GM18907 (cell line): ENCODE data around the gene FTO.

Experiments
- ATAC-seq: cut with Tn5 transposase; IDR thresholded peaks from one replicate; pipeline ENCODE4 v1.9.1; 2021; ENCODE audit warnings: mild to moderate bottlenecking, moderate library complexity; ENCODE audit not compliant: unreplicated experiment

FTO gene

DNA sequence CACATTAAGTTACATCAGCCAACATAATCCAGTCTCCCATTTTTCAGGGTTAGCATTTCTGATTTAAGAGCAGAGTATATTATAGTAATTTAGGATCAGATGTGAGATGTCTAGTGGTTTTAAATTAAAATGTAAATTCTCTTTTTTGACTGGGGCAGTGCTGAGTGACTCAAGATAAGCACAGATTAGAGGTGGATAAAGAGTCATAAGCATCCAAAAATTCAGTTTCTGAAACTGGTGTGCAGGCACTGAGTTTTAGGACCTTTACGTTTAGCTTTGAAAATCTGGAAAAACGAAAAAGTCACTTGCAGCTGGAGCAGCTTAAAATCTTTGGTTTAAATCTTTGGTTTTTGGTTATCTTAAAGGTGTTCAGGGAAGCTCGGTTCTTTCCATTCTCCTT lies 190.7 kb downstream of the FTO start:
- ATAC-seq = no peak

- ATAC-seq = no peak
Observed at GRCh38 chr16:53895433-53895832, 191.5 kb downstream of the FTO start.

GRCh38 chr16:53895851-53896250 lies 191.9 kb downstream of the FTO start:
- no peak for ATAC-seq

GRCh38 chr16:53896722-53897121 lies 192.8 kb downstream of the FTO start:
- no peak for ATAC-seq

DNA sequence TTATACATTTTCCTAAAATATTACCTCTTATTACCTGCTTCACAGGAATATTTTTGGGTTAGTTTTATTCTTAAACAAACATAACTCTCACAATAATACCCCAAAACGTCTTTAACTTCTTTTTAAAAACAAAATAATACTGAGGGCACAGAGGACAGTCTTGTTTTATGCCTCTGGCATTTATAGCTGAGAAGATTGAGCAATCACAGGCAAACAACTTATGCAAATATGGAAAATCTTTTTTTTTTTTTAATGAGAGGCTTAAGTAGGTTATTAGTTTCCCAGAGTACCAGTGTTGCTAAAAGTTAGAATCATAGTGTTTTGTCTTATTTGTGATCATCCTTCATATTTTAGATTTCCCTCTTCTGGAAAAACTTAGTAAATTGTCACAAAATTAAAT lies 195.0 kb downstream of the FTO start:
- no peak for ATAC-seq

DNA sequence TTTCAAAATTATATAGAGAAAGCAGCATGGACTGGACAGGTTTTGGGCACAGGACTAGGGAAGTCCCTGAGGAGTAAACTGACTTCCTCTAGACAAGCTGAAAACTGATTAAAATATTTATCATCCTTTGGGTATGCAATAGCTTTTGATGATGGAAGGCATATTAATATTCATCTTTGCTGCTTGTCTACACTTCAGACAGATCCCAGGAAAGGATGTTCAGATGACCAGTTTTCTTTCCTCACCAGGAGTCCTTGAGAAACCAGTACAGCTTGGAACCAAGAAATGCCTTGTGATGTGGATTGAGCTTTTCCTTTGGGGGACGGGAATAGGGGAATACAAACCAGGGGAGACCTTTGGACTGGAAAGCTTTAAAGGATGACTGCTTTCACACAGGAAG lies 195.5 kb downstream of the FTO start:
- ATAC-seq = no peak

GRCh38 chr16:53900667-53901066 lies 196.7 kb downstream of the FTO start:
- ATAC-seq = no peak

DNA sequence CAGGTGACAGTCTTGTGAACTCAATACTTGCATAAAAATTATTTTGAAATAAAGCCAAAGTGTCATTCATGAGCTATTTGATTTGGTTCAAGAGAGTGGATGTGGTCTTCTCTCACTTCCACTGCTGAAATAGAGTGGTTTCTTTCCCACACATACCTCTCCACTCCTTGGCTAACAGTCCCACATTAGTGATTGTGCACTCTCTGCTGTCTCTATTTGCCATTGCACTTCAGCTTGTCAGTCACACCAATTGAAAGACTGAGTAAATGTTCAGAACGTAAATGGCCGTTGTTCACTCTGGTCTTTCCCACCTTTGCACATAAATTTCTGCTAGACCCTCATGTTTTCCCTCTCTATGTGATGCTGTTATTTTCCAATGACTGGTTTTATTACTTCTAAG lies 197.5 kb downstream of the FTO start:
- no peak for ATAC-seq

DNA sequence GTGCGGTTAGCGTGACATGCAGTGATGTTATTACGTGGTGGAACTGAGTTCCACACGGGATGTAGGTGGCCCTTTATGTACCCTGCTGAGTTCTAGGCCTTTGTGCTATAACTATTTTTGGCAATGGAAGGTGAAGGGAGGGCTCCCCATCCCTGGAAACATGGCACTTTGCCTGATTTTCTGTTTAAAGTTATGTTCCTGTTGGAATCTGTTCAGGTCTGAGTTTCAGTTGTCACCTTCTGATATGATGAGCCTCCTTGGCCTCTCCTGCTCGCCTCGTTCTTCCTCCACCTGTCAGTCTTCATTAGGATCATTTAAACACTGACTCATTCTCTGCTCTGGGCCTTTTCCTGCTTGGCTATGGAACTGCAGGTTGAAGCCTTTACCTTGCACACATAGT lies 200.6 kb downstream of the FTO start:
- ATAC-seq = no peak

- ATAC-seq = no peak
Observed at GRCh38 chr16:53905028-53905427, 201.1 kb downstream of the FTO start.

GRCh38 chr16:53908731-53909130 lies 204.8 kb downstream of the FTO start:
- no peak for ATAC-seq

DNA sequence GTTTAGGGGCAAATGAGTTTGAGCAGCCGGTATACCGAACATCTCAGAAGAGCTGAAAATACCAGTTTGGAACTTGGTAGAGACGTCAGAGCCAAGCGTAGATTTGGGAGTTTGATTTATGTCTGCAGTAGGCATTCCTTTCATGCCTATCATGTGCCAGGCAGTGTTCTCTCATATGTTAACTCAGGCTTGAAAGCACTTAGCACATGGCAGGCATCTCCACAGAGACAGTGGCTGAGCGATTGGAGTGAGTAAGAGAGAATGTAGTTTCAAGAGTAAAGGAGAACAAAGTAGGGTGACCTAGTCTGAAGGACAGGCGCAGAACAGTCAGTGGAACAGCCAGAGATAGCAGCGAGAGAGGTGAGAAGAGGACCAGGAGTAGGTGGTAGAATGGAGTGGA lies 207.0 kb downstream of the FTO start:
- no peak for ATAC-seq

- no peak for ATAC-seq
Observed at GRCh38 chr16:53911513-53911912, 207.6 kb downstream of the FTO start.

GRCh38 chr16:53912155-53912554 lies 208.2 kb downstream of the FTO start:
- peak; percentile 81 for ATAC-seq

GRCh38 chr16:53913099-53913870 lies 209.3 kb downstream of the FTO start:
- no peak for ATAC-seq

GRCh38 chr16:53913920-53914319 lies 210.0 kb downstream of the FTO start:
- ATAC-seq = no peak

- ATAC-seq = no peak
Observed at GRCh38 chr16:53914736-53915135, 210.8 kb downstream of the FTO start.

DNA sequence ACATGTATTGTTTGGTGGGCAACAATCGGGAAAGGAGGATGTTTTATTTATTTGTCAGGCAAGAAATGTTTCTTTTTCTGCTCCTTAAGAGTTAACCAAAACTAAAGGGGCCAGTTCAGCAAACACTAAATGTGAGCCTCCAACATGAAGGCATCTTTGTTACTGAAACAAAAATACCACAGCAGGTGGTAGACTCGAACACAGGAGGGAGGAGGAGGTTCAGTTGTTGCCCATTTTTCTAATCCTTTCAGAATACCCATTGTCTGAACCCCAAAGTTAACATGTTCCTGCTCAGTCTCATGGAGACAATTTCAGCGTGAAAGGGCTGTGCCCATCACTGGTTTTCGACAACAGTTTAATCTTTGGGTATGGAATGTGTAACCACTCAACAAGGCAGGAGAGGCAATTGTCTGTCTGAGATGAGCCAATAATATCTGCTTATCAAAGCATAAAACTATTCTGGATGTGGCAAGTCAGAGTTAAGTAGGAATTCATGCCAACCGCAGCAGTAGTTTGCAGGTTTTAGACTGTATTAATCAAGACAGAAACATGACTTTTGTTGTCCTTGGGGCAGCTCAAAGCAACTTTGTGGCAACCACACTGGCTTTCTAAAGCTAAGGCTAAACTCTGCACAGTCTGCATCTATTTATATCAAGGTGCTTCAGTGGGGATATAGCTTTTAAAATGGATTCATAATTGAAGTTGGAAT lies 211.7 kb downstream of the FTO start:
- ATAC-seq = no peak

DNA sequence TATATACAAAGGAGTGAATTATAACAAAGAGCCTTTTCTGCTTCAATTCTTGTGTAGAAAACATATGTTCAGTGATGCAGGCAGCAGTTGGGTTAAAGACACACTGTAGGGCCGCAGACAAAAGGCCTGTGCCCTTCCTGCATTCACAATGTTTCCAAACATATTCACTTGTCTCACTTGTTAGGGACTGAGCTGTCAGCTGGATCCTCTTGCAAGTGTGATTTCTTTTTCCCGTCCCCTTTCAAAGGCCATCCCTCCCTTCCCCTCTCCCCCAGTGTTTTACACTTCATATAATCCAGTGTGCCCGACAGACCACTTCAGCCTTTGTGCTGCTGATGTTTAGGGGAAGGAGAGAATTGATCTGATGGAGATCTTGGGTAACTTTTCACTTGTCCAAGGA lies 217.0 kb downstream of the FTO start:
- ATAC-seq = no peak

DNA sequence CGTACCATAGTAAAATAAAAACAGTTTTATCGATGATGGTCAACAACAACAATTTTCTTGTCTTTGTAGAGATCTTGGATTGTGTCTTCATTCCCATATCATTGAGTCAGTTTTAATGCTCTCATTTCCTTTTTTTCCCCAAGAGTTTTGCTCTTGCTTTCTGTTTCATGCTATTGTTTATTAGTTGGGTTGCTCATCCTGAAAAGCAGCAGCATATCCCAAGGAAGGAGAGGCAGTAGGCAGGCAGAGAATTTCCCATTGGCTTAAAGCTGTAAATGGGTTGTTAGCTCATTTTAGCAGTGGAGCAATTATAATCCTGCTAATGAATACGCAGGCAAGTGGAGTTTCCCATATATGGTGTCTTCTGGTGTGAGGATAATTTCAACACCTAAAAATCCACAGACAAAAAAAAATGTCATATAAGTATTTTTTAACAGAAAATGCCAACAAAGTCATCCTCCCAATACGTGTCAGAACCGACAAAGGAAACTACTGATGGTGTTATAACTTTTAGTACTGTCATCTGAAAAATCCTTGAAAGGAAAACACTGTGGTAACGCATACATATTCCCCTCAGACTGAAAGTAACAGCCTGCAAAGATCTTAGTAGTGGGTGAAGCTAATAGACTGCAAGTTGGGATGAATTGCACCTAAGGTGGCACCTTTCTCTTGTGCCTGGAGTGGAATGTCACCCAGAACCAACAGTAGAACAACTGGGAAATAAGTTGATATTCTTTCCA lies 218.3 kb downstream of the FTO start:
- ATAC-seq = no peak

GRCh38 chr16:53922807-53923571 lies 219.0 kb downstream of the FTO start:
- ATAC-seq = no peak
